Measurements from ENCODE around the gene COL21A1.

The COL21A1 gene

GRCh38 chr6:56245903-56246351 is 1.5 kb downstream of the COL21A1 start:
- DNase-seq = no peak
- no peak overlapping the region for H3K27ac ChIP-seq (ENCODE audit: insufficient read depth in 1 of 2, low read depth in 1 of 2, low read length in 2 of 2, poor library complexity in 1 of 2, severe bottlenecking in 2 of 2)
- H3K36me3 ChIP-seq (ENCODE audit: control insufficient read depth in 4 of 4, insufficient read depth in 4 of 4, low read length in 3 of 4) = no peaks in the 10 kb centered on the region
- H3K4me3 ChIP-seq (ENCODE audit: control insufficient read depth in 1 of 7, extremely low read depth in 1 of 7, insufficient read depth in 4 of 7, low read depth in 2 of 7, low read length in 6 of 7) = no peak overlapping the region
- ChIA-PET POLR2A (no interaction called here), CTCF (no interaction called here)
- 69% methylated on average over 2 of the region's 2 CpGs for WGBS (ENCODE audit: insufficient coverage)
- peaks cover 8 to 36% (median 14%) of the 10 kb centered on the region in 5 experiments for H3K27me3 ChIP-seq (replicated peaks in 2 of 5; ENCODE audit: control insufficient read depth in 4 of 5, insufficient read depth in 5 of 5, low read length in 4 of 5)
- H3K9me3 ChIP-seq (ENCODE audit: control extremely low read depth in 1 of 5, control insufficient read depth in 4 of 5, insufficient read depth in 2 of 5, low read depth in 1 of 5, low read length in 4 of 5) = no peaks in the 10 kb centered on the region
- H3K4me1 ChIP-seq (ENCODE audit: control extremely low read depth in 1 of 4, control insufficient read depth in 4 of 4, insufficient read depth in 4 of 4, low read length in 3 of 4) = peaks cover 0 to 10% (median 3%) of the 10 kb centered on the region in 4 experiments

GRCh38 chr6:56244528-56245253 is 2.7 kb downstream of the COL21A1 start:
- CTCF ChIA-PET = no interaction called here
- POLR2A ChIA-PET = no interaction called here
- H3K4me3 ChIP-seq (ENCODE audit: control insufficient read depth in 1 of 7, extremely low read depth in 1 of 7, insufficient read depth in 4 of 7, low read depth in 2 of 7, low read length in 6 of 7) = no peak overlapping the region
- H3K27me3 ChIP-seq (replicated peaks in 2 of 5; ENCODE audit: control insufficient read depth in 4 of 5, insufficient read depth in 5 of 5, low read length in 4 of 5) = peaks cover 8 to 34% (median 14%) of the 10 kb centered on the region in 5 experiments
- no peaks in the 10 kb centered on the region for H3K36me3 ChIP-seq (ENCODE audit: control insufficient read depth in 4 of 4, insufficient read depth in 4 of 4, low read length in 3 of 4)
- peaks cover 0 to 10% (median 3%) of the 10 kb centered on the region in 4 experiments for H3K4me1 ChIP-seq (ENCODE audit: control extremely low read depth in 1 of 4, control insufficient read depth in 4 of 4, insufficient read depth in 4 of 4, low read length in 3 of 4)
- H3K27ac ChIP-seq (ENCODE audit: insufficient read depth in 1 of 2, low read depth in 1 of 2, low read length in 2 of 2, poor library complexity in 1 of 2, severe bottlenecking in 2 of 2) = no peak overlapping the region
- no CpG with 5 or more reads among the region's 3 CpGs for WGBS (ENCODE audit: insufficient coverage)
- H3K9me3 ChIP-seq (ENCODE audit: control extremely low read depth in 1 of 5, control insufficient read depth in 4 of 5, insufficient read depth in 2 of 5, low read depth in 1 of 5, low read length in 4 of 5) = no peaks in the 10 kb centered on the region
- no peak for DNase-seq

- no peak for DNase-seq
- ChIA-PET CTCF (no interaction called here), POLR2A (no interaction called here)
Measured at GRCh38 chr6:56244089-56244488, 3.3 kb downstream of the COL21A1 start.

GRCh38 chr6:56243518-56244070 is 3.8 kb downstream of the COL21A1 start:
- DNase-seq = peak in 2 of 3 donors; percentile 40 to 73
- H3K9me3 ChIP-seq (ENCODE audit: control extremely low read depth in 1 of 5, control insufficient read depth in 4 of 5, insufficient read depth in 2 of 5, low read depth in 1 of 5, low read length in 4 of 5) = no peaks in the 10 kb centered on the region
- peaks cover 4 to 27% (median 12%) of the 10 kb centered on the region in 5 experiments for H3K27me3 ChIP-seq (replicated peaks in 2 of 5; ENCODE audit: control insufficient read depth in 4 of 5, insufficient read depth in 5 of 5, low read length in 4 of 5)
- WGBS (ENCODE audit: insufficient coverage) = 80% methylated on average over 1 of the region's 2 CpGs
- no peaks in the 10 kb centered on the region for H3K36me3 ChIP-seq (ENCODE audit: control insufficient read depth in 4 of 4, insufficient read depth in 4 of 4, low read length in 3 of 4)
- no peak overlapping the region for H3K27ac ChIP-seq (ENCODE audit: insufficient read depth in 1 of 2, low read depth in 1 of 2, low read length in 2 of 2, poor library complexity in 1 of 2, severe bottlenecking in 2 of 2)
- H3K4me1 ChIP-seq (ENCODE audit: control extremely low read depth in 1 of 4, control insufficient read depth in 4 of 4, insufficient read depth in 4 of 4, low read length in 3 of 4) = peaks cover 0 to 10% (median 3%) of the 10 kb centered on the region in 4 experiments
- CTCF ChIA-PET = no interaction called here
- no peak overlapping the region for H3K4me3 ChIP-seq (ENCODE audit: control insufficient read depth in 1 of 7, extremely low read depth in 1 of 7, insufficient read depth in 4 of 7, low read depth in 2 of 7, low read length in 6 of 7)
- POLR2A ChIA-PET = no interaction called here

More at GRCh38 chr6:56244089-56244488, 3.3 kb downstream of the COL21A1 start:
- Histone ChIP-seq H3K9me3 (ENCODE audit: control extremely low read depth in 1 of 5, control insufficient read depth in 4 of 5, insufficient read depth in 2 of 5, low read depth in 1 of 5, low read length in 4 of 5) (no peaks in the 10 kb centered on the region), H3K36me3 (ENCODE audit: control insufficient read depth in 4 of 4, insufficient read depth in 4 of 4, low read length in 3 of 4) (no peaks in the 10 kb centered on the region), H3K4me3 (ENCODE audit: control insufficient read depth in 1 of 7, extremely low read depth in 1 of 7, insufficient read depth in 4 of 7, low read depth in 2 of 7, low read length in 6 of 7) (no peak overlapping the region), H3K4me1 (ENCODE audit: control extremely low read depth in 1 of 4, control insufficient read depth in 4 of 4, insufficient read depth in 4 of 4, low read length in 3 of 4) (peaks cover 0 to 10% (median 3%) of the 10 kb centered on the region in 4 experiments), H3K27me3 (replicated peaks in 2 of 5; ENCODE audit: control insufficient read depth in 4 of 5, insufficient read depth in 5 of 5, low read length in 4 of 5) (peaks cover 4 to 30% (median 13%) of the 10 kb centered on the region in 5 experiments), H3K27ac (ENCODE audit: insufficient read depth in 1 of 2, low read depth in 1 of 2, low read length in 2 of 2, poor library complexity in 1 of 2, severe bottlenecking in 2 of 2) (no peak overlapping the region)

- Histone ChIP-seq H3K27ac (ENCODE audit: insufficient read depth in 1 of 2, low read depth in 1 of 2, low read length in 2 of 2, poor library complexity in 1 of 2, severe bottlenecking in 2 of 2) (no peak overlapping the region), H3K9me3 (ENCODE audit: control extremely low read depth in 1 of 5, control insufficient read depth in 4 of 5, insufficient read depth in 2 of 5, low read depth in 1 of 5, low read length in 4 of 5) (no peaks in the 10 kb centered on the region), H3K36me3 (ENCODE audit: control insufficient read depth in 4 of 4, insufficient read depth in 4 of 4, low read length in 3 of 4) (no peaks in the 10 kb centered on the region), H3K4me1 (ENCODE audit: control extremely low read depth in 1 of 4, control insufficient read depth in 4 of 4, insufficient read depth in 4 of 4, low read length in 3 of 4) (peaks cover 0 to 6% (median 3%) of the 10 kb centered on the region in 4 experiments), H3K27me3 (replicated peaks in 2 of 5; ENCODE audit: control insufficient read depth in 4 of 5, insufficient read depth in 5 of 5, low read length in 4 of 5) (peaks cover 0 to 15% (median 8%) of the 10 kb centered on the region in 5 experiments), H3K4me3 (ENCODE audit: control insufficient read depth in 1 of 7, extremely low read depth in 1 of 7, insufficient read depth in 4 of 7, low read depth in 2 of 7, low read length in 6 of 7) (no peak overlapping the region)
- 100% methylated on average over 1 of the region's 2 CpGs for WGBS (ENCODE audit: insufficient coverage)
- ChIA-PET CTCF (interaction anchor here (1.2 kb wide), 1 partner anchor 11 kb away, joined by 3 read pairs; no protein-coding TSS in a partner anchor), POLR2A (no interaction called here)
- no peak for DNase-seq
Measured at GRCh38 chr6:56242346-56242745, 5.0 kb downstream of the COL21A1 start.

GRCh38 chr6:56241124-56241802 is 6.1 kb downstream of the COL21A1 start:
- H3K27ac ChIP-seq (ENCODE audit: insufficient read depth in 1 of 2, low read depth in 1 of 2, low read length in 2 of 2, poor library complexity in 1 of 2, severe bottlenecking in 2 of 2) = no peak overlapping the region
- 100% methylated on average over 1 of the region's 5 CpGs for WGBS (ENCODE audit: insufficient coverage)
- ChIA-PET POLR2A (no interaction called here), CTCF (no interaction called here)
- H3K4me3 ChIP-seq (ENCODE audit: control insufficient read depth in 1 of 7, extremely low read depth in 1 of 7, insufficient read depth in 4 of 7, low read depth in 2 of 7, low read length in 6 of 7) = no peak overlapping the region
- no peaks in the 10 kb centered on the region for H3K4me1 ChIP-seq (ENCODE audit: control extremely low read depth in 1 of 4, control insufficient read depth in 4 of 4, insufficient read depth in 4 of 4, low read length in 3 of 4)
- H3K27me3 ChIP-seq (replicated peaks in 2 of 5; ENCODE audit: control insufficient read depth in 4 of 5, insufficient read depth in 5 of 5, low read length in 4 of 5) = peaks cover 0 to 4% (median 2%) of the 10 kb centered on the region in 5 experiments
- DNase-seq = no peak
- no peaks in the 10 kb centered on the region for H3K36me3 ChIP-seq (ENCODE audit: control insufficient read depth in 4 of 4, insufficient read depth in 4 of 4, low read length in 3 of 4)
- no peaks in the 10 kb centered on the region for H3K9me3 ChIP-seq (ENCODE audit: control extremely low read depth in 1 of 5, control insufficient read depth in 4 of 5, insufficient read depth in 2 of 5, low read depth in 1 of 5, low read length in 4 of 5)

- Histone ChIP-seq H3K36me3 (ENCODE audit: control insufficient read depth in 4 of 4, insufficient read depth in 4 of 4, low read length in 3 of 4) (no peaks in the 10 kb centered on the region), H3K27ac (ENCODE audit: insufficient read depth in 1 of 2, low read depth in 1 of 2, low read length in 2 of 2, poor library complexity in 1 of 2, severe bottlenecking in 2 of 2) (no peak overlapping the region), H3K4me1 (ENCODE audit: control extremely low read depth in 1 of 4, control insufficient read depth in 4 of 4, insufficient read depth in 4 of 4, low read length in 3 of 4) (no peaks in the 10 kb centered on the region), H3K27me3 (replicated peaks in 2 of 5; ENCODE audit: control insufficient read depth in 4 of 5, insufficient read depth in 5 of 5, low read length in 4 of 5) (peaks cover 0 to 2% (median 0%) of the 10 kb centered on the region in 5 experiments), H3K4me3 (ENCODE audit: control insufficient read depth in 1 of 7, extremely low read depth in 1 of 7, insufficient read depth in 4 of 7, low read depth in 2 of 7, low read length in 6 of 7) (no peak overlapping the region), H3K9me3 (ENCODE audit: control extremely low read depth in 1 of 5, control insufficient read depth in 4 of 5, insufficient read depth in 2 of 5, low read depth in 1 of 5, low read length in 4 of 5) (no peaks in the 10 kb centered on the region)
- ChIA-PET POLR2A (no interaction called here), CTCF (no interaction called here)
- no peak for DNase-seq
- WGBS (ENCODE audit: insufficient coverage) = 88% methylated on average over 1 of the region's 2 CpGs
Measured at GRCh38 chr6:56238352-56238751, 9.0 kb downstream of the COL21A1 start.
